SW480 (cell line): ENCODE results near the gene IDI1.

Experiments used
- DNase-seq: peaks from one replicate; pipeline ENCODE4 v3.0.0-alpha.2; 2016; ENCODE audit warnings: low spot score

The IDI1 gene

GRCh38 chr10:992871-993270 is 56.0 kb downstream of the IDI1 start:
- no peak for DNase-seq

GRCh38 chr10:992467-992866 is 56.5 kb downstream of the IDI1 start:
- no peak for DNase-seq

- DNase-seq = no peak
These were observed 58.1 kb downstream of the IDI1 start for GRCh38 chr10:990808-991207.
